ENCODE results near the gene SSPN. TPM values are rescaled to one million over a fixed set of nuclear protein-coding genes. Genes with fewer than 3 reads are reported as not detected.

Gene SSPN
- total and polyA plus RNA-seq, 12 donors: 5.9 to 115 (median 83.7) TPM

GRCh38 chr12:26177283-26177682 lies 18.1 kb upstream of the SSPN start:
- Histone ChIP-seq H3K27me3 (peaks cover 0 to 4% (median 0%) of the 10 kb centered on the region in 7 donors), H3K9me3 (no peaks in the 10 kb centered on the region), H3K27ac (no peak overlapping the region), H3K4me3 (no peak overlapping the region), H3K4me1 (no peaks in the 10 kb centered on the region), H3K36me3 (no peaks in the 10 kb centered on the region)
- ATAC-seq (no peak), DNase-seq (no peak)
- 74 to 77% methylated on average over 7 of the region's 7 CpGs for WGBS, 2 donors
- intact Hi-C loops (cut with DNase I): no loop called here
- TF ChIP-seq CTCF (IDR thresholded peaks at IDR 0.05): no peak

GRCh38 chr12:26179826-26180225 lies 15.5 kb upstream of the SSPN start:
- Histone ChIP-seq H3K9me3 (no peaks in the 10 kb centered on the region), H3K27ac (no peak overlapping the region), H3K4me3 (no peak overlapping the region), H3K27me3 (peaks cover 0 to 9% (median 5%) of the 10 kb centered on the region in 7 donors), H3K4me1 (no peaks in the 10 kb centered on the region), H3K36me3 (no peaks in the 10 kb centered on the region)
- 90 to 92% methylated on average over 4 of the region's 4 CpGs for WGBS, 2 donors
- intact Hi-C loops (cut with DNase I): no loop called here
- no peak for TF ChIP-seq CTCF (IDR thresholded peaks at IDR 0.05)
- DNase-seq (no peak), ATAC-seq (no peak)

GRCh38 chr12:26182377-26182776 lies 13.0 kb upstream of the SSPN start:
- 76 to 83% methylated on average over 2 of the region's 2 CpGs for WGBS, 2 donors
- DNase-seq: no peak
- Histone ChIP-seq H3K27ac (no peak overlapping the region), H3K36me3 (no peaks in the 10 kb centered on the region), H3K4me3 (no peak overlapping the region), H3K9me3 (no peaks in the 10 kb centered on the region), H3K27me3 (peaks cover 0 to 9% (median 5%) of the 10 kb centered on the region in 7 donors), H3K4me1 (peaks cover 0 to under 1% (median 0%) of the 10 kb centered on the region in 9 donors)
- no peak for ATAC-seq
- intact Hi-C loops (cut with DNase I): no loop called here
- no peak for TF ChIP-seq CTCF (IDR thresholded peaks at IDR 0.05)

GRCh38 chr12:26185532-26186320 lies 9.6 kb upstream of the SSPN start:
- WGBS, 2 donors: 81 to 83% methylated on average over 7 of the region's 7 CpGs
- intact Hi-C loops (cut with DNase I): no loop called here
- H3K4me3 ChIP-seq: no peak overlapping the region
- TF ChIP-seq CTCF (IDR thresholded peaks at IDR 0.05): no peak
- peaks cover 0 to 9% (median 5%) of the 10 kb centered on the region in 7 donors for H3K27me3 ChIP-seq
- H3K4me1 ChIP-seq: peaks cover 0 to 3% (median 0%) of the 10 kb centered on the region in 9 donors
- H3K9me3 ChIP-seq: no peaks in the 10 kb centered on the region
- DNase-seq: no peak
- no peak overlapping the region for H3K27ac ChIP-seq
- ATAC-seq: no peak
- no peaks in the 10 kb centered on the region for H3K36me3 ChIP-seq
